SK-N-SH treated with all-trans-retinoic acid at 6 μM for 48 hours (cell line): ENCODE measurements around the gene FOXA1.

Experiments
- ATAC-seq: fragments of 200-7000 bp; cut with Tn5 transposase; 3 replicates; pipeline ENCODE4 v1.9.1; 2020; ENCODE audit warnings: mild to moderate bottlenecking, moderate library complexity
- ARNTL ChIP-seq: fragments of 450-650 bp; formaldehyde crosslinking; IDR thresholded peaks from 2 replicates; pipeline ENCODE4 v1.5.0; 2020; ENCODE audit warnings: low read depth, mild to moderate bottlenecking, moderate library complexity, borderline replicate concordance
- BACH2 ChIP-seq: fragments of 250-450 bp; sonication (Bioruptor Pico); IDR thresholded peaks from 2 replicates; pipeline ENCODE4 v1.9.0; 2021; ENCODE audit warnings: mild to moderate bottlenecking, borderline replicate concordance
- CREB5 ChIP-seq: fragments of 250-450 bp; sonication (Bioruptor Pico); IDR thresholded peaks from 2 replicates; pipeline ENCODE4 v1.5.1; 2020; ENCODE audit warnings: low read depth, mild to moderate bottlenecking, moderate library complexity
- ESRRG ChIP-seq: fragments of 250-450 bp; sonication (Bioruptor Pico); IDR thresholded peaks from 2 replicates; pipeline ENCODE4 v1.6.1; 2021; ENCODE audit warnings: mild to moderate bottlenecking
- GLIS3 ChIP-seq: fragments of 250-450 bp; sonication (Bioruptor Pico); IDR thresholded peaks from 2 replicates; pipeline ENCODE4 v1.5.0; 2020; ENCODE audit warnings: mild to moderate bottlenecking, moderate library complexity
- ISL1 ChIP-seq: fragments of 250-450 bp; sonication (Bioruptor Pico); IDR thresholded peaks from 2 replicates; pipeline ENCODE4 v2.1.2; 2022; ENCODE audit warnings: mild to moderate bottlenecking, moderate library complexity
- OSR1 ChIP-seq: fragments of 250-450 bp; sonication (Bioruptor Pico); IDR thresholded peaks from 2 replicates; pipeline ENCODE4 v1.8.0; 2022; ENCODE audit warnings: moderate library complexity, mild to moderate bottlenecking, inconsistent platforms
- PATZ1 ChIP-seq: fragments of 250-450 bp; sonication (Bioruptor Pico); IDR thresholded peaks from 2 replicates; pipeline ENCODE4 v1.8.0; 2020; ENCODE audit warnings: mild to moderate bottlenecking, moderate library complexity, borderline replicate concordance
- POU6F1 ChIP-seq: fragments of 250-450 bp; sonication (Bioruptor Pico); IDR thresholded peaks from 2 replicates; pipeline ENCODE4 v1.8.0; 2021; ENCODE audit warnings: low read depth, mild to moderate bottlenecking, moderate library complexity, borderline replicate concordance
- PPARA ChIP-seq: fragments of 250-450 bp; sonication (Bioruptor Pico); IDR thresholded peaks from 2 replicates; pipeline ENCODE4 v1.5.0; 2020; ENCODE audit warnings: mild to moderate bottlenecking, borderline replicate concordance
- RARB ChIP-seq: fragments of 250-450 bp; sonication (Bioruptor Pico); IDR thresholded peaks from 2 replicates; pipeline ENCODE4 v1.8.0; 2021; ENCODE audit warnings: mild to moderate bottlenecking, moderate library complexity
- SNAI2 ChIP-seq: fragments of 250-450 bp; sonication (Bioruptor Pico); IDR thresholded peaks from 2 replicates; pipeline ENCODE4 v1.5.0; 2020; ENCODE audit warnings: mild to moderate bottlenecking, moderate library complexity
- TCF4 ChIP-seq: fragments of 250-450 bp; sonication (Bioruptor Pico); IDR thresholded peaks from 2 replicates; pipeline ENCODE4 v1.8.0; 2021; ENCODE audit warnings: mild to moderate bottlenecking, moderate library complexity, borderline replicate concordance
- TOX ChIP-seq: fragments of 250-450 bp; sonication (Bioruptor Pico); IDR thresholded peaks from 2 replicates; pipeline ENCODE4 v1.8.0; 2021; ENCODE audit warnings: mild to moderate bottlenecking, moderate library complexity, borderline replicate concordance
- TSHZ2 ChIP-seq: fragments of 250-450 bp; sonication (Bioruptor Pico); IDR thresholded peaks from 2 replicates; pipeline ENCODE4 v1.5.0; 2020; ENCODE audit warnings: mild to moderate bottlenecking, moderate library complexity
- ZC3H10 ChIP-seq: fragments of 250-450 bp; sonication (Bioruptor Pico); IDR thresholded peaks from 2 replicates; pipeline ENCODE4 v1.5.1; 2021; ENCODE audit warnings: mild to moderate bottlenecking, moderate library complexity
- ZFP3 ChIP-seq: fragments of 250-450 bp; sonication (Bioruptor Pico); IDR thresholded peaks from 2 replicates; pipeline ENCODE4 v1.5.0; 2020; ENCODE audit warnings: mild to moderate bottlenecking, moderate library complexity
- ZFP30 ChIP-seq: fragments of 450-650 bp; formaldehyde crosslinking; IDR thresholded peaks from 2 replicates; pipeline ENCODE4 v1.5.0; 2022; ENCODE audit warnings: mild to moderate bottlenecking, moderate library complexity
- ZNF565 ChIP-seq: fragments of 450-650 bp; formaldehyde crosslinking; conservative IDR thresholded peaks from 2 replicates; pipeline ENCODE4 v1.5.0; 2020; ENCODE audit warnings: low read depth, mild to moderate bottlenecking, moderate library complexity
- ZNF70 ChIP-seq: fragments of 450-650 bp; formaldehyde crosslinking; IDR thresholded peaks from 2 replicates; pipeline ENCODE4 v1.5.0; 2020; ENCODE audit warnings: mild to moderate bottlenecking, moderate library complexity
- ZNF8 ChIP-seq: fragments of 450-650 bp; formaldehyde crosslinking; IDR thresholded peaks from 2 replicates; pipeline ENCODE4 v1.5.0; 2020; ENCODE audit warnings: mild to moderate bottlenecking, moderate library complexity

The FOXA1 gene

GRCh38 chr14:37545174-37545573 lies 49.9 kb downstream of the FOXA1 start:
- TF ChIP-seq TSHZ2 (CRISPR knock-in tag) (no peak), ZNF8 (CRISPR knock-in tag) (no peak), TCF4 (CRISPR knock-in tag) (no peak), TOX (CRISPR knock-in tag) (no peak), ISL1 (CRISPR knock-in tag) (no peak), ESRRG (no peak), RARB (no peak), PATZ1 (CRISPR knock-in tag) (no peak), ZFP3 (no peak), PPARA (no peak), POU6F1 (CRISPR knock-in tag) (no peak), GLIS3 (CRISPR knock-in tag) (no peak), BACH2 (CRISPR knock-in tag) (no peak), ZNF70 (CRISPR knock-in tag) (no peak), ZNF565 (CRISPR knock-in tag) (no peak), SNAI2 (CRISPR knock-in tag) (no peak), ZC3H10 (CRISPR knock-in tag) (no peak), ZFP30 (no peak), OSR1 (no peak)
- no peak for ATAC-seq

- no peak for ATAC-seq
- TF ChIP-seq PATZ1 (CRISPR knock-in tag) (no peak), ESRRG (no peak), CREB5 (CRISPR knock-in tag) (no peak), ARNTL (no peak), OSR1 (no peak), TOX (CRISPR knock-in tag) (no peak), ZFP30 (no peak), TCF4 (CRISPR knock-in tag) (no peak), GLIS3 (CRISPR knock-in tag) (no peak), PPARA (no peak), RARB (no peak), BACH2 (CRISPR knock-in tag) (no peak), ZNF8 (CRISPR knock-in tag) (no peak), ZNF70 (CRISPR knock-in tag) (no peak), ZNF565 (CRISPR knock-in tag) (no peak), ZFP3 (no peak), SNAI2 (CRISPR knock-in tag) (no peak)
Measured at GRCh38 chr14:37544407-37544806, 50.6 kb downstream of the FOXA1 start.

- TF ChIP-seq RARB (no peak), SNAI2 (CRISPR knock-in tag) (no peak)
- no peak for ATAC-seq
Measured at GRCh38 chr14:37539992-37540391, 55.1 kb downstream of the FOXA1 start.
